ENCODE results near the gene SUPT3H. TPM values are rescaled to one million over a fixed set of nuclear protein-coding genes. Genes with fewer than 3 reads are reported as not detected.
A peak's percentile ranks its signal among the peaks of the same experiment; 100 is the strongest.
"Not testable (repeated sequence)": the region's sequence is repeated elsewhere in the genome, so short reads cannot be mapped to it uniquely, and the experiment has no call there.

SUPT3H gene
- total RNA-seq, 1 donor from 2014 or later = 4.9 TPM

- Histone ChIP-seq H3K27ac (no peak overlapping the region), H3K4me3 (no peak overlapping the region), H3K4me1 (no peaks in the 10 kb centered on the region), H3K9me3 (no peaks in the 10 kb centered on the region), H3K36me3 (no peaks in the 10 kb centered on the region), H3K27me3 (no peaks in the 10 kb centered on the region)
- no peak for ATAC-seq
- no peak for TF ChIP-seq CTCF (IDR thresholded peaks at IDR 0.05)
- no peak for DNase-seq
- intact Hi-C loops (cut with DNase I) = no loop called here
These were observed 308.6 kb downstream of the SUPT3H start for GRCh38 chr6:45069091-45069490.

- H3K27ac ChIP-seq; ATAC-seq; H3K36me3 ChIP-seq; H3K9me3 ChIP-seq; DNase-seq; H3K4me1 ChIP-seq; H3K27me3 ChIP-seq; intact Hi-C loops (cut with DNase I); H3K4me3 ChIP-seq: not testable (repeated sequence)
These were observed 310.3 kb downstream of the SUPT3H start for GRCh38 chr6:45067446-45067845.

DNA sequence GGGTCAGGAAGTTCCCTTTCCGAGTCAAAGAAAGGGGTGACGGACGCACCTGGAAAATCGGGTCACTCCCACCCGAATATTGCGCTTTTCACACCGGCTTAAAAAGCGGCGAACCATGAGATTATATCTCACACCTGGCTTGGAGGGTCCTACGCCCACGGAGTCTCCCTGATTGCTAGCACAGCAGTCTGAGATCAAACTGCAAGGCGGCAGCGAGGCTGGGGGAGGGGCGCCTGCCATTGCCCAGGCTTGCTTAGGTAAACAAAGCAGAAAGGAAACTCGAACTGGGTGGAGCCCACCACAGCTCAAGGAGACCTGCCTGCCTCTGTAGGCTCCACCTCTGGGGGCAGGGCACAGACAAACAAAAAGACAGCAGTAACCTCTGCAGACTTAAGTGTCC, 315.1 kb downstream of the SUPT3H start:
- H3K4me1 ChIP-seq; H3K36me3 ChIP-seq; H3K4me3 ChIP-seq; intact Hi-C loops (cut with DNase I); ATAC-seq; H3K9me3 ChIP-seq; H3K27me3 ChIP-seq; H3K27ac ChIP-seq; DNase-seq: not testable (repeated sequence)

DNA sequence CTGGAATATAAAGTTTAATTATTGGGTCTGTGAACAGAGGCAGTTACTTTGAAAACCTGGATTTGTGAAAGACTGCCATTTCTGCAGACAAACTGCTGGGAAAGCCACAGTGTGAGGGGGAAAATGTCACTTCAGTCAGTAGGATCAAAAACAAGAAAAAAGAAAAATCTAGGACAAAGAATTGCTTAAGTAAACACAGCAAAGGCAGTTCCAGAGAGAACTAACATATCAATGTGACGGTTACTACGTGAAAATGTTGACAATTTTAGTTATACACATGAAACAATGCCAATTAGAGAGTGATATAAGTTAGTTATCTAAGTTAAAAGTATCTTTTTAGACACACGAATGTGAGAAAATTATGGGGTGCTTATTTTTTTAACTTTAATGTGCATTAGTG, 320.0 kb downstream of the SUPT3H start:
- no peaks in the 10 kb centered on the region for H3K9me3 ChIP-seq
- no peaks in the 10 kb centered on the region for H3K27me3 ChIP-seq
- no peaks in the 10 kb centered on the region for H3K36me3 ChIP-seq
- DNase-seq (no peak), ATAC-seq (no peak)
- H3K4me3 ChIP-seq = no peak overlapping the region
- no peak for TF ChIP-seq CTCF (IDR thresholded peaks at IDR 0.05)
- H3K4me1 ChIP-seq = no peaks in the 10 kb centered on the region
- intact Hi-C loops (cut with DNase I) = no loop called here
- no peak overlapping the region for H3K27ac ChIP-seq

- no peaks in the 10 kb centered on the region for H3K4me1 ChIP-seq
- intact Hi-C loops (cut with DNase I) = no loop called here
- H3K36me3 ChIP-seq = no peaks in the 10 kb centered on the region
- DNase-seq (no peak), ATAC-seq (no peak)
- H3K9me3 ChIP-seq = no peaks in the 10 kb centered on the region
- TF ChIP-seq CTCF (IDR thresholded peaks at IDR 0.05) = no peak
- H3K4me3 ChIP-seq = no peak overlapping the region
- no peaks in the 10 kb centered on the region for H3K27me3 ChIP-seq
- H3K27ac ChIP-seq = no peak overlapping the region
These were observed 323.1 kb downstream of the SUPT3H start for GRCh38 chr6:45054610-45055009.

DNA sequence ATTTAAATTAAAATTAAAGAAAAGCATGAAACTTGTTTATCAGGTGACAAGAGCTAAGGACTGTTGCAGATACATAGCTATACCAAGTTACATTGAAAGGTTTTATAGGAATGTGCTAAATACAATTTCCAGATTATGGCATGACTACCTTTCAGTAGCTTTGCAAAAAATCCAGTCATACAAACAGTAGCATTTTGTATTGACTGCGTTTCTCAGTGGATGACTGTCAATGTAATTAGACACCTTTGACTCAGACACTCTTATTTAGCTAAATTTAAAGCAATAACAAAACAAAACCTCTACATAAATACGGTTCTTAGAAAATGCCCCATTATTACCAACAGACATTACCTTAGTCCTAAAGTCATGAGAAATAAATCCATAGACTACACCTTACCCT, 325.4 kb downstream of the SUPT3H start:
- DNase-seq = no peak
- Histone ChIP-seq H3K27ac (no peak overlapping the region), H3K27me3 (no peaks in the 10 kb centered on the region), H3K36me3 (no peaks in the 10 kb centered on the region), H3K4me1 (no peaks in the 10 kb centered on the region), H3K4me3 (no peak overlapping the region), H3K9me3 (no peaks in the 10 kb centered on the region)
- ATAC-seq = no peak
- TF ChIP-seq CTCF (IDR thresholded peaks at IDR 0.05) = no peak
- intact Hi-C loops (cut with DNase I) = no loop called here

- peak; percentile 83 for ATAC-seq
- no peak overlapping the region for H3K27ac ChIP-seq
- no peak overlapping the region for H3K4me3 ChIP-seq
- no peak for DNase-seq
- H3K4me1 ChIP-seq = no peaks in the 10 kb centered on the region
- no peak for TF ChIP-seq CTCF (IDR thresholded peaks at IDR 0.05)
- H3K9me3 ChIP-seq = no peaks in the 10 kb centered on the region
- H3K27me3 ChIP-seq = no peaks in the 10 kb centered on the region
- intact Hi-C loops (cut with DNase I) = no loop called here
- no peaks in the 10 kb centered on the region for H3K36me3 ChIP-seq
These were observed 328.4 kb downstream of the SUPT3H start for GRCh38 chr6:45049188-45049843.
